Right lung (tissue), 5 donors: ENCODE measurements around the gene HTN3. TPM values are rescaled to one million over a fixed set of nuclear protein-coding genes. Genes with fewer than 3 reads are reported as not detected.

ENCODE experiments used
- polyA plus RNA-seq, 5 donors: library from polyadenylated mRNA; unstranded; fragments of 120-200 nt; gene quantifications; one replicate each; pipeline versions ENCODE4 v1.2.1 to v1.2.3, GENCODE V29; 2013; ENCODE audit warnings: inconsistent platforms in 1 of 5, low replicate concordance in 1 of 5; ENCODE audit not compliant: insufficient read length in 5 of 5, insufficient read depth in 1 of 5

Gene HTN3
- polyA plus RNA-seq, 5 donors = not detected

Other genes starting within 250 kb of the HTN3 start
- 100 to 1,000 TPM; 131 to 423 (median 212) TPM for gene SULT1E1, start 168.3 kb upstream of the HTN3 start, polyA plus RNA-seq
- not detected for gene CSN1S1, start 97.4 kb upstream of the HTN3 start, polyA plus RNA-seq
- not detected for gene CSN2, start 62.7 kb upstream of the HTN3 start, polyA plus RNA-seq
- under 1 TPM in 1 of 5 donors, not detected in 4; 0.26 TPM for gene STATH, start 32.5 kb upstream of the HTN3 start, polyA plus RNA-seq
- gene HTN1, start 22.0 kb downstream of the HTN3 start, polyA plus RNA-seq = under 1 TPM in 2 of 5 donors, not detected in 3; 0.03 to 0.05 TPM
- gene PRR27, start 125.8 kb downstream of the HTN3 start, polyA plus RNA-seq = under 1 TPM; 0.05 to 0.21 (median 0.09) TPM
- gene ODAM, start 167.3 kb downstream of the HTN3 start, polyA plus RNA-seq = 10 to 100 TPM in 4 of 5 donors, 1 to 10 TPM in 1; 9.5 to 21.9 (median 16.0) TPM
- gene FDCSP, start 197.7 kb downstream of the HTN3 start, polyA plus RNA-seq = not detected
- gene CSN3, start 214.1 kb downstream of the HTN3 start, polyA plus RNA-seq = not detected